Astrocyte of the cerebellum (primary cell): ENCODE measurements around the gene MPPED1.

ENCODE experiments used
- DNase-seq: peaks from one replicate; pipeline ENCODE4 v3.0.0-alpha.2; 2011; ENCODE audit warnings: low read depth
- H3K4me3 ChIP-seq: 2 replicates; pipeline ENCODE4 v1.5.1; 2011; ENCODE audit warnings: mild to moderate bottlenecking, low read depth, low read length, moderate library complexity
- CTCF ChIP-seq: IDR thresholded peaks from 2 replicates; pipeline ENCODE4 v1.5.1; 2012; ENCODE audit warnings: low read length, low read depth, moderate library complexity, mild to moderate bottlenecking; ENCODE audit errors: missing control alignments
- in situ Hi-C: cut with HindIII; loops from 2 replicates; pipeline ENCODE4 v1.10.0; 2017; ENCODE audit warnings: low sequenced_read_pairs

MPPED1 gene

GRCh38 chr22:43411869-43412807 lies at the start of gene MPPED1:
Gene MPPED1 (plus strand): TSS chr22:43412014. CDS start chr22:43424986, 12,972 bp downstream.
- H3K4me3 ChIP-seq: no peak within 1 kb of the TSS
- in situ Hi-C loops: no loop called here
- DNase-seq: no peak
- no peak for TF ChIP-seq CTCF

- in situ Hi-C loops: no loop called here
- DNase-seq: no peak
- no peak for TF ChIP-seq CTCF
- H3K4me3 ChIP-seq: no peak overlapping the region
These were observed 48.3 kb upstream of the MPPED1 start for GRCh38 chr22:43363315-43364168.

GRCh38 chr22:43364169-43364435 lies 47.7 kb upstream of the MPPED1 start:
- no peak overlapping the region for H3K4me3 ChIP-seq
- DNase-seq: no peak
- no peak for TF ChIP-seq CTCF
- in situ Hi-C loops: no loop called here

GRCh38 chr22:43365715-43366440 lies 45.9 kb upstream of the MPPED1 start:
- no peak for DNase-seq
- in situ Hi-C loops: no loop called here
- no peak for TF ChIP-seq CTCF
- no peak overlapping the region for H3K4me3 ChIP-seq

GRCh38 chr22:43370036-43370435 lies 41.8 kb upstream of the MPPED1 start:
- no peak for TF ChIP-seq CTCF
- no peak for DNase-seq
- no peak overlapping the region for H3K4me3 ChIP-seq
- in situ Hi-C loops: no loop called here

- in situ Hi-C loops: no loop called here
- TF ChIP-seq CTCF: no peak
These were observed 35.8 kb upstream of the MPPED1 start for GRCh38 chr22:43375951-43376455.

More at GRCh38 chr22:43375951-43376455, 35.8 kb upstream of the MPPED1 start:
- no peak overlapping the region for H3K4me3 ChIP-seq
- no peak for DNase-seq
